DOHH2 (cell line): Measurements from ENCODE around the gene TNN.

Experiments
- H3F3A ChIP-seq: fragments of 200-600 bp; sonication (generic), shearing (Covaris generic); 2 replicates; pipeline ENCODE4 v1.6.0; 2016; ENCODE audit warnings: antibody characterized with exemption, mild to moderate bottlenecking; ENCODE audit not compliant: control insufficient read depth, insufficient read depth
- H3K27ac ChIP-seq: fragments of 200-600 bp; sonication (generic); 2 replicates; pipeline ENCODE4 v1.5.1; 2014; ENCODE audit warnings: low read depth, mild to moderate bottlenecking, low read length, moderate library complexity
- H3K27me3 ChIP-seq: fragments of 200-600 bp; sonication (generic); 2 replicates; pipeline ENCODE4 v1.6.1; 2014; ENCODE audit warnings: mild to moderate bottlenecking, low read length, mixed read lengths; ENCODE audit not compliant: control insufficient read depth
- H3K36me3 ChIP-seq: fragments of 200-600 bp; sonication (generic); 2 replicates; pipeline ENCODE4 v1.6.1; 2014; ENCODE audit warnings: mild to moderate bottlenecking, low read length, moderate library complexity, mixed read lengths; ENCODE audit not compliant: control insufficient read depth
- H3K4me1 ChIP-seq: fragments of 200-600 bp; sonication (generic); 2 replicates; pipeline ENCODE4 v1.6.1; 2014; ENCODE audit warnings: mild to moderate bottlenecking, low read length, mixed read lengths; ENCODE audit not compliant: control insufficient read depth
- H3K4me2 ChIP-seq: fragments of 200-600 bp; sonication (generic); 2 replicates; pipeline ENCODE4 v1.6.0; 2014; ENCODE audit warnings: mild to moderate bottlenecking, low read length, moderate library complexity
- H3K4me3 ChIP-seq: fragments of 200-600 bp; sonication (generic); 2 replicates; pipeline ENCODE4 v1.5.1; 2014; ENCODE audit warnings: mild to moderate bottlenecking, low read length, mixed read lengths
- H3K79me2 ChIP-seq: fragments of 200-600 bp; sonication (generic); 2 replicates; pipeline ENCODE4 v1.6.1; 2014; ENCODE audit warnings: mild to moderate bottlenecking, low read length, mixed read lengths; ENCODE audit not compliant: control insufficient read depth
- H3K9me2 ChIP-seq: fragments of 200-600 bp; sonication (generic); replicated peaks from 2 replicates; pipeline ENCODE4 v1.6.1; 2014; ENCODE audit warnings: mild to moderate bottlenecking, low read length, mixed read lengths; ENCODE audit not compliant: control insufficient read depth
- H3K9me3 ChIP-seq: fragments of 200-600 bp; sonication (generic); 2 replicates; pipeline ENCODE4 v1.6.1; 2014; ENCODE audit warnings: antibody characterized with exemption, low read length, mixed read lengths; ENCODE audit not compliant: control insufficient read depth, insufficient read depth
- H4K20me1 ChIP-seq: fragments of 200-600 bp; sonication (generic); 2 replicates; pipeline ENCODE4 v1.6.0; 2014; ENCODE audit warnings: low read depth, mild to moderate bottlenecking, antibody characterized with exemption, low read length, moderate library complexity; ENCODE audit not compliant: control insufficient read depth, insufficient read depth
- CTCF ChIP-seq: fragments of 200-600 bp; sonication (generic); IDR thresholded peaks from one replicate; pipeline ENCODE4 v1.5.1; 2014; ENCODE audit warnings: antibody characterized with exemption, mild to moderate bottlenecking, low read depth, low read length; ENCODE audit not compliant: poor library complexity, severe bottlenecking
- EZH2phosphoT487 ChIP-seq: fragments of 200-600 bp; sonication (generic); IDR thresholded peaks from 2 replicates; pipeline ENCODE4 v1.6.1; 2017; ENCODE audit warnings: borderline replicate concordance, mild to moderate bottlenecking, antibody characterized with exemption, low read length, moderate library complexity, mixed read lengths

The TNN gene

GRCh38 chr1:175172503-175172902 lies 104.9 kb downstream of the TNN start:
- H3K4me2 ChIP-seq, result no peak overlapping the region
- no peaks in the 10 kb centered on the region for H3K27me3 ChIP-seq
- H3K9me2 ChIP-seq, result no peaks in the 10 kb centered on the region
- TF ChIP-seq EZH2phosphoT487 (no peak), CTCF (no peak)
- H3F3A ChIP-seq, result no peaks in the 10 kb centered on the region
- H3K4me1 ChIP-seq, result peaks cover 44% of the 10 kb centered on the region
- H3K9me3 ChIP-seq, result no peaks in the 10 kb centered on the region
- no peak overlapping the region for H3K4me3 ChIP-seq
- H3K79me2 ChIP-seq, result peaks cover 92% of the 10 kb centered on the region
- H3K36me3 ChIP-seq, result peaks cover 91% of the 10 kb centered on the region
- no peak overlapping the region for H3K27ac ChIP-seq
- peaks cover 18% of the 10 kb centered on the region for H4K20me1 ChIP-seq

- no peak for TF ChIP-seq EZH2phosphoT487
- TF ChIP-seq CTCF, result no peak
- H4K20me1 ChIP-seq, result peaks cover 14% of the 10 kb centered on the region
- no peak overlapping the region for H3K4me2 ChIP-seq
- H3K79me2 ChIP-seq, result peaks cover 92% of the 10 kb centered on the region
- H3K4me1 ChIP-seq, result peaks cover 54% of the 10 kb centered on the region
- H3K9me3 ChIP-seq, result no peaks in the 10 kb centered on the region
- H3K27ac ChIP-seq, result no peak overlapping the region
- H3K36me3 ChIP-seq, result peaks cover 91% of the 10 kb centered on the region
- no peaks in the 10 kb centered on the region for H3F3A ChIP-seq
- no peaks in the 10 kb centered on the region for H3K9me2 ChIP-seq
- no peaks in the 10 kb centered on the region for H3K27me3 ChIP-seq
- H3K4me3 ChIP-seq, result no peak overlapping the region
These were observed 105.9 kb downstream of the TNN start for GRCh38 chr1:175173531-175173930.

- H3K4me3 ChIP-seq, result peak overlapping the region; percentile 34; the same call in 1 of the 2 replicates
- H3K36me3 ChIP-seq, result peaks cover 91% of the 10 kb centered on the region
- peaks cover 56% of the 10 kb centered on the region for H3K4me1 ChIP-seq
- no peaks in the 10 kb centered on the region for H3K9me2 ChIP-seq
- H4K20me1 ChIP-seq, result peaks cover 11% of the 10 kb centered on the region
- no peaks in the 10 kb centered on the region for H3F3A ChIP-seq
- no peaks in the 10 kb centered on the region for H3K27me3 ChIP-seq
- no peaks in the 10 kb centered on the region for H3K9me3 ChIP-seq
- H3K4me2 ChIP-seq, result peak overlapping the region; percentile 29; the same call in 1 of the 2 replicates
- TF ChIP-seq CTCF (no peak), EZH2phosphoT487 (no peak)
- H3K79me2 ChIP-seq, result peaks cover 92% of the 10 kb centered on the region
- no peak overlapping the region for H3K27ac ChIP-seq
These were observed 106.9 kb downstream of the TNN start for GRCh38 chr1:175174309-175175102.
